ENCODE data around the gene OSBPL5.

OSBPL5 gene

DNA sequence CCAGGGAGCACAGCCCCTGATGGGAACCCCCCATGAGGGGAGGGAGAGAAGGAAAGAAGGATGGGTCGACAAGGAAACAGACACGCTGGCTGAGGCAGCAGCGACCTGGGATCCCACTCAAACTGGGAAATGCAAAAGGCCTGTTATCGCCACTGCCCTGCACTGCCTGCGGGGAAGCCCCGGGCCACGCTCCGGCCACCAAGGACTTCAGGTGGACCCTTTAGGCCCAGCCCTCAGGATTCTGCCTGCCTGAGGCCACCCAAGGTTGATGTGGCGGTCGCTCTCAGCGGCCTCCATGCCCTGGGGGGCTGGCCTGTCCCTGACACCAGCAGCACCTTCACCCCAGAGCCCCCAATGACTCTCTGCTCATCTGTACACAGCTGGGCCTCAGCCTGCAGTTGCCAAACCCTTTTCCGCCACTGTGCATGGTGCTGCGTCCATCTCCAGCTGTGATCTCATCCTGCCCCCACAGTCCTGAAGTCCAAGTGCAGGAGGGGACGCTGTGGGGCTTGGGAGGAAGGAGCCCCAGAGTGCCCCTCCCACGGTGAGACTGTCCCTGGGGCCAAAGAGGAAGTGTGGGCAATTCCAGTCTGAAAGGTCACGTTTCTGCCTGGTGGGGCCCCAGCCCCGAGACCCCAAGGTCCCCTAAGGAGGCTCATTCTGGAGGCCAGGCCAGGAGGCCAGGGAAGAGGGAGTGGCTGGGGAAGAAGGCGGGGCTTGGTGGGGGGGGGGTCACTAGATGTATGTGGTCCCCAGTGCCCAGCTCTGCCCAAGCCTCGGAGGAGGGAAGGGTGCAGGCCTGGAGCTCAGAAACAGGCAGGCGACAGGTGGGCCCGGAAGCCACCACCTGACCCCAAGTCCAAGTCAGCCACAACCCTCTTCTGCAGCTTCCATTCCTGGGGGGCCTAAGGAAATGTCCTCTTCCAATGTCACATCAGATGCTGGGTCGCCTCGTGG lies 31.6 kb downstream of the OSBPL5 start:
- no peak for DNase-seq (ENCODE audit: low spot score)

GRCh38 chr11:3132831-3133260 lies 32.3 kb downstream of the OSBPL5 start:
- no peak for DNase-seq (ENCODE audit: low spot score)

DNA sequence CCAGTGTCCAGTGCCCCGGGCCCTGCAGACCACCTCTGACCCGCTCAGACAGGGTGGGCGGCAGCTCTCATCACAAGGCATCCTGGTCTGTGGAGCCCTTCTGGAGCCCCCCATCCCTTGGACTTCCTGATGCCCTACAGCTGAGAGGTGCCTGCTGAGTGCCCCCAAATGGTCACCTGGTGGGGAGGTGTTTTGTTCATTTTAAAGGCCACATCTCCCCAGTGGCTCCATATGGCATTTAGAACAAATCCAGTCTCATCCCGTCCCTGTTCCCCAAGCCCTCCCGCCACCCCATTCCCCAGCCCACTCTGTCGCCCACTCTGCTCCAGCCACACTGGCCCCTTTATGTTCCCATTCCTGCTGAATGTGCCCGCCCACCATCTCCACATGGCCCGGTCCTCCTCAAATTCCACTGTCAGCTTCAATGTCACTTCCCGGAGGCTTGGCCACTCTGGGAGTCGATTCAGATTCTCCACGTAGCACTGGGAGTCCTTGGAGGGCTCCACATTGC lies 32.8 kb downstream of the OSBPL5 start:
- no peak for DNase-seq (ENCODE audit: low spot score)

DNA sequence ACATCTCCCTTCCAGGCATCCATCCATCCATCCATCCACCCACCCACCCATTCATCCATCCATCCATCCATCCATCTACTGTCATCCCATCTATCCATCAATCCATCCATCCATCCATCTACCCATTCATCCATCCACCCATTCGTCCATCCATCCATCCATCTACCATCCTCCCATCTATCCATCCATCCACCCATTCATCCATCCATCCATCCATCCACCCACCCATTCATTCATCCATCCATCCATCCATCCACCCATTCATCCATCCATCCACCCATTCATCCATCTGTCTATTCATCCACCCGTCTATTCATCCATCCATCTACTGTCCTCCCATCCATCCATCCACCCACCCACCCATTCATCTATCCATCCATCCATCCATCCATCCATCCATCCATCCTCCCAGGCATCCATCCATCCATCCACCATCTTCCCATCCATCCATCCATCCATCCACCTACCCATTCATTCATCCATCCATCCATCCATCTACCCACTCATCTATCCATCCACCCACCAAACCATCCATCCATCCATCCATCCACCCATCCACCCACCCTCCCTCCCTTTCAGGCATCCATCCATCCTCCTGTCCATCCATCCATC lies 33.7 kb downstream of the OSBPL5 start:
- no peak for DNase-seq (ENCODE audit: low spot score)

DNA sequence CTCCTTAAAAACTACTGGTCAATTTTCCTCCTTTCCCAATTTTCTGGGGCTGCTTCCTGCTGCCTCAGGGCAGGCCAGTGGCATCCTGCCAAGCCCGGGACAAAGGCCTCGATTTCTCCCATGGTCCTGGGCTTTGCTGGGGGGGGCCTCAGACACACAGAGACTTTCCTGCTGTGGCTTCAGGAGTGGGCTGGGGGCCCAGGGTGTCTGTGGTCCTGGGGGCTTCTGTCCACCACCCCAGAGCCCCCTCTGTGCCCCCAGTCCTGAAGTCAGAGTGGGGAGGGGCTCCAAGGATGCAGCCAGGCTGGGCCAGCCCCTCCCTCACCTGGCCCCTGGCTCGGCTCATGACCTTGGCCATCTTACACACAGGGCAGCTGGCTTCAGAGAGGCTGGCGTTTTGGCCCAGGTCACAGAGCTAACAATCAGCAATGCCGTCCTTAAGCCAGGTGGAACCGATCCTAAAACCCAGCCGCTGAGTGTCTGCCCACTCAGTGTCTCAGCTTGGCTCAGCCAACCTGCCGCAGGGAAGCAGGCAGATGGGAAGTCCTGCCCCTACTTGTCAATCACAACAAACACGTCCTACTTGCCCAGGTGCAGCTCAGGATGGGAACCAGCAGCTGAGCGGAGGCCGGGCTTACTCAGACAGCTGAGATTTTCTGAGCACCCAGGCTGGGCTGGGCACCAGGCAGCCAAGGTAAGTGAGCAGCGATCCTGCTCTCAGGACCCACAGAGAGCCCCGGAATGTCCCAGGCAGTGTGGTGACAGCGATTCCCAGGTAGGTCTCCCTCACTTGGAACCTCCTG lies 34.6 kb downstream of the OSBPL5 start:
- DNase-seq (ENCODE audit: low spot score) = no peak

GRCh38 chr11:3129591-3130268 lies 35.4 kb downstream of the OSBPL5 start:
- DNase-seq (ENCODE audit: low spot score) = no peak

- DNase-seq (ENCODE audit: low spot score) = no peak
Observed at GRCh38 chr11:3129181-3129590, 35.9 kb downstream of the OSBPL5 start.

DNA sequence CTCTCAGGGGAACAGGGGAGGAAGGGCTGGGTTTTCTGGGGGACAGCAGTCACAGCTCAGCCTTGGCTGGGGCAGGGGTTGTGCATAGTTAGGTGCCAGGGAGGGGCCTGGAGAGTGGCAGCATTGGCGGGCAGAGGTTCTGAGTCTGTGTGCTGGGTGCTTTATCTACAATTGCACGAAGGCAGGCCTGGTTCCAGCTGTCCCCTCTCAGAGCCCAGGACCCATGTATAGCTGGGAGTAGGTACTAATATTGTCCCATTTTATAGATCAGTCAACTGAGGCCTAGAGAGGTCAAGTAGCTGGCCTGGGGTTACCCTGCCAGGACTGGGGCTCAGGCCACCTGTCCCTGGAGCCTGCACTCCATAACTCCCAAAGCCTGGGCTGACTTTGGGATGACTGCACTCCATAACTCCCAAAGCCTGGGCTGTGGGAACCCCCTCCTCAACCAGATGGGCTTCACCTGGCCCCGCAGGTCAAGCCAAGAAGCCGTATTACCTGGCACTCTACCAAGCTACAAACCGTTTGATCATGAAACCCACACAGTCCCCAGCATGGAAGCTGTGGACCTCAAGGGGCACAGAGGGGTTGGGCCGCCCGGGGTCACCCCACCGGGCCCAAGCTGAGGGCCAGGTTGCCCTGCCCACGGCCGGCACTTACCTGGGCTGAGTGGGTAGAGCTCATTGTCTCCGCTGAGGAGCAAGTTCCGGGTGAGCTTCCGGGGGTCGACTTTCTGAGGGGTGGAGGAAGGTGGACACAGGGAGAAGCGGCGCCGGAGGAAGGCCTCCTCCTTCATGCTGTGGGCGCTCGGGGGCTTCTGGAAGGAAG lies 36.5 kb downstream of the OSBPL5 start:
- no peak for DNase-seq (ENCODE audit: low spot score)

- no peak for DNase-seq (ENCODE audit: low spot score)
Observed at GRCh38 chr11:3127706-3128355, 37.3 kb downstream of the OSBPL5 start.

DNA sequence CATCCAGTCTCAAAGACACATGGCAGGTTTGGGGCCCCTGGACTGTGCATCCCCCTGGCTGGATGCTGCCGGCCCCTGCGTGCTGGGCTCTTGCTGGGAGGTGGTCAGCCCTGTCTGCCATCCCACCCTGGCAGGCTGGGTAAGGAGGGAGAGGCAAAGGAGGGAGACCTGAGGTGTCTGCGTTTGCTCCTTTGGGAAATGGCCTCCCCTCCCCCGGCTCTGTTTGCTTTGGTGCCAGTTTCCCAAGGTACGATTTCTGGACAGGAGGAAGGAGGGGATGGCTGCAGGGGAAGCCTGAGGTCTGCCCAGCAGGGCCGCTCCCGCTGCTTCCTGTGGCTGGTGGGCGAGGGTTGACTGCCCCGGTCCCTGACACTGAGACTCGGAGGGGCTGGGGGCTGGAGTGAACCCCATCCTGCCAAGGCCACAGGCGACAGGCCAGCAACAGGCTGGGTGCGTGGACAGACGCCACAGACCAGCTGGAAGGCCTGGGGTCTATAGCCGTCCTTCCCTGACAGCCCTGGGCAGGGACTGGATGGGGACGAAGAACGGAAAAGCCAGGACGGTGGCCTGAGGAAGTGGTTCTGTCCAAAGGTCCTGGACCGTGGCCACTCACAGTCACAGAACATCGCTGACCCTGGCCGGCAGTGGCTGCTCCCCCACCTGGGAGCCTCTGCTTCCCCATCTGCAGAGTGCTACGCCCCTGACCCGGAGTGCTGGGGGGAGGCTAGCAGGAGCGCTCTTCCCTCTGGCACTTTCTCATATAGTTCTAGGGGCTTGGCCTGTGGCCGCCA lies 38.0 kb downstream of the OSBPL5 start:
- no peak for DNase-seq (ENCODE audit: low spot score)

DNA sequence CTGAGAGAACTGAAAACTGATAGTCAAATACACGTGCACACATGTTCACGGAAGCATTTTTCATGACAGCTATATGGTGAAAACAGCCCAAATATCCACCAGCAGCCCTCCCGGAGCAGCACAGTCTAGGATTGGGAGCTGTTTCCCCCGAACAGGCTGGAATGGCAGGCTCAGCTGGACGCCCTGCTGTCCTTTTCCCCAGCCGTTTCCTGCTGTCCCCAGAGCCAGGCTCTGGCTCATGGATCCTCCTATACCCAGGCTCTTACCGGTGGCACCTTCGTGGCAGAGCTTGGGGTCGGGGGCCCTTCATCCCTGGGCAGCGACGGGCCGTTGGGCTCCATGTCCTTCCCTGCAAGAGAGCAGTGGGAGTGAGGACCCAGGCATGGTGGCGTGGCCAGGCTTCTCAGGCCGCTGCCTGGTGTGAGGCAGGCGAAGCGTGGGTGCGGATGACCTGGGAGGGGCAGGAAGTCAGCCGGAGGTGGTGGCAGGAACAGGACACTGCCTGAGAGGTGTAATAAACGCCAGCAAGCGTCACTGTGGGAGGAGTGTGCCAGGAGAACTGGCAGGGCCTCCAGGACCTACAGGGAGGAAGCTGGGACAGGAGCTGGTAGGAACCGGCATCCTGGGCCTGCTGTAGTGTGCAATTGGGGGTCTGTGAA lies 38.8 kb downstream of the OSBPL5 start:
- no peak for DNase-seq (ENCODE audit: low spot score)

- DNase-seq (ENCODE audit: low spot score) = no peak
Observed at GRCh38 chr11:3124821-3125220, 40.3 kb downstream of the OSBPL5 start.

DNA sequence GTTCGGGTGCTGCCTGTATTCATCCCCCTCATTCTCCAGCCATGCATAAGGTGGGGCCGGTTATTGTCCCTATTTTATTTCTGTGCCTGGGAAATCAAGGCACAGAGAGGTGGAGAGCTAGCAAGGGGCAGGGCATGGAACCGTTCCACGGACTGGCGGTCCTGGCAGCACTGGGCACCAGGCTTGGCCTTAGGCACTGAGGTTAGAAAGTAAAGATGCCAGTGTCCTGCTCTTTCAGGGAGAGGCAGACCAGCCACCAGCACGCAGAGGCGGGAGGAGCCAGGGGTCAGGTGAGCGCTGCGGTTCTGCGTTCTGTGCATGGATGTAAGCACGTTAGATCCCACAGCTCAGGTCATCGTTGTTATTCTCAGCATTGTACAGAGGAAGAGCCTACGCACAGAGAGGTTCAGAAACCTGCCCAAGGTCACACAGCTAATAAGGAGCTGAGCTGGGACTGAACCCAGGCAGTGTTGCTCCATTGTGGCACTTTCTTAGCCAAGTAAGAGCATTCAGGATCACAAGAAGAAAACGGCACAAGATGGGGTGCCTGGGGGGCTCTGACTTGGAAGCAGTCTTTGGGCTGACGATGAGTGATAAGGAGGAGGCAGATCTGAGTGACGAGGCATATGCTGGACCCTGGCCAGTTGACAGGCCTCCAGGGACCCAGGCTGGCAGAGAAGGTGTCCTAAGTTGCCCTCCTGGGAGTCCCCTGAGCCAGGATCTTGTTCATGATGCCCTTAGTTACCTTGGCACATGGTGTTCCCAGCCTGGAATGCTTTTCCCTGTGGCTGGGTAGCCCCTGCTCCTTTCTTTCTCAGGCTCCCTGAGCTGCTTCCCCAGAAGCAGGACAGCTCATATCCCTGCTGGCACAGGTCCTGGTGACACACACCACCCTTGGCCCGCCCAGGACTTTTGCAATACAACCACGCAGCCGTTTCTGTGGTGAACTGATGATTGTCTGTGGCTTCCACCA lies 41.1 kb downstream of the OSBPL5 start:
- peak; percentile 94 for DNase-seq (ENCODE audit: low spot score)

DNA sequence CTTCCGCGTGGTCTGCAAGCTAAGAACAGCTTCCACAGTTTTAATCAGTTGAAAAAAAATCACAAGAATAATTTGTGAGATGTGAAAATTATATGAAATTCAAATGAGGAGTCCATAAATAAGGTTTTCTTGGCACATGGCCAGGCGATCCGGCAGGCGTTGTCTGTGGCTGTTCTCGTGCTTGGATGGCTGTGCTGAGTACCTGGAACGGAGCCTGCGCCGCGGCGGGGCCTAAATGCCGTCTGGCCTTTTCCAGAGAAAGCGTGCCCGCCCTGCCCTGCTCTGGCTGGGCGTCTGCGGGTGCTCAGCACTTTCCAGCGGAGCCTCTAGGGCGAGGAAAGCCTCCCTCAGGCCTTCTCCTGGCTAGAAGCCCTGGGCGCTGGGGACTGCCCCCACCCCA lies 41.8 kb downstream of the OSBPL5 start:
- peak; percentile 34 for DNase-seq (ENCODE audit: low spot score)

DNA sequence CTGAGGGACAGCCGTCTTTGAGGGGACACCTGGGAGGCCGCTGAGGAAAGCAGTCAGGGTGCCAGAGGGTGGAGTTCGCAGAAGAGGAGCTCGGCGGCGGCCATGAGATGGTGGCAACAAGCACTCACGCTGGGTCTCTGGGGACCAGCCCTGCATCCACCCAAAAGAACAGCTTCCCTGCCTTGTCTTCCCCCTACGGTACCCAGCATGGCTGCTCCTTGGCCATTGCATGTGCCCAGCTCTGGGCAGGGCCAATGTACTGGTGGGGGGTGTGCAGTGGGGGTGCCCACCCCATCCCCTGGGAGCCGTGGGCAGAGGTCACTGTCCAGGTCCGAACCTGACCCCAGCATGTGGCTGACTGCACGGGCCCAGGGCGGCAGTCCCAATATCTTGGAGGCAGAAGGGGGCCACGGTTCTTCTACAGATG lies 42.3 kb downstream of the OSBPL5 start:
- no peak for DNase-seq (ENCODE audit: low spot score)

DNA sequence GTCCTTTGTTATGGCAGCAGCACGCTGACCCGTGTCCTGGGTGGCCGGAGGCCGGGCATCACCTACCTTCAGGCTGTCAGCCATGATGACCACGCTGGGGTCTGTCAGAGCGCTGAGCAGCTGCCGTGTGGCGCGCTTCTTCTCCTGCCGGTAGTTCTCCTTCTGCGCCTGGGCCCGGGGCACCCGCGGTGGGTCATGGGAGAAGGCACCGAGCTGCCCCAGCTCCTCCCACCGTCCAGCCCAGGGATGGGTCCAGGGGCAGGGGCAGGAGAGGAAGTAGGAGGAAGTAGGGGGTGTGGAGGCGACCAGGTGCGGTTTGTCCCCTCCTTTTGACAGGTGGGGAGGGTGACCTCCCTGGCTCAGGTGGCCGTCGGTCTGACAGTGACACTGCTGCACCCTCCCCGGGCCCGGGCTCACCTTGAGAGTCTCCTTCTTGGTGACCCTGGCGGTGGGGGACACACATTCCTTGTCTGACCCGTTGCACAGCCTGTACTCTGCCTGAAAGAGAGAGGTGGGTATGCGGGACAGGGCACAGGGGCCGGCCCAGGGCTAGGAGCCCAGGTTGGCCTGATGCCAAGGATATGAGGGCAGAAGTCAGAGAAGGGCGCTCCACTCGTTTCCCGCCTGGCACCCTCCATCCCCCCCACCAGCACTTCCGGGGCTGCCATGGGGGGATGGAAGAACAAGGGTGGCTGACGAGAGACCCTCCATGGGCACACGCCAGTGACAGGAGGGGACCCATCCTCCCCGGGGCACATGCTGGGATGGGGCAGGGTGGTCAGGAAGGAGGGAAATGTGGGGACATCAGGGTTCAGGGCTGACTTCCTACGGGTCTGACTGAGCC lies 43.0 kb downstream of the OSBPL5 start:
- no peak for DNase-seq (ENCODE audit: low spot score)

DNA sequence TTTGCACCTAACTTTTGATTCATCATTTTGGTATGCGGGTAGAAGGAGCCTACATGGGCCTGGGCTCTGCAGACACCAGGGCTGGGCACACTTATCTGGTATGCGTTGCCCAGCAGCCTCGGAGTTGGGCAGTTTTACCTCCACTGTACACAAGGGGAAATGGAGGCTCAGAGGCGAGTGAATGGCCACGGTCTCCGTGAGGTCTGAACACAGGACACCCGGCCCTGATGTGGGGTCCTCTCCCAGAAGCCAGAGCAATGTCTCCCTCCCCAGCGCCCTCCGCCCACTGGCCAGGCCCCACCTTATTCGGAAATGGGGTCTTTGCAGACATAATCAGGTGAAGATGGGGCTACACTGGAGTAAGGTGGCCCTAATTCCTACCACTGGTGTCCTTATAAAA lies 43.7 kb downstream of the OSBPL5 start:
- no peak for DNase-seq (ENCODE audit: low spot score)
